K562 (cell line): ENCODE results near the gene MYCBP. TPM values are rescaled to one million over a fixed set of nuclear protein-coding genes. Genes with fewer than 3 reads are reported as not detected.

Experiments used
- ATAC-seq: fragments of 200-7000 bp; cut with Tn5 transposase; 3 replicates; pipeline ENCODE4 v1.9.1; 2020; ENCODE audit warnings: moderate library complexity
- BruUV-seq: library from RNA; stranded (reverse); fragments of 400-500 nt; replicated peaks from 2 replicates; lab custom pipeline; 2021; lab: Mats Ljungman, UMichigan
- CTCF ChIA-PET: fragments of 300-600 bp; formaldehyde crosslinking; extraction: SDS; loops from one replicate; lab custom pipeline; 2021; ENCODE audit warnings: low intra/inter-chr PET ratio; lab: Yijun Ruan, JAX
- POLR2A ChIA-PET: fragments of 300-600, 350-650 bp; sonication (Branson Sonifier 250); formaldehyde crosslinking; extraction: SDS; loops from one replicate; lab custom pipeline; 2021; ENCODE audit warnings: antibody characterized with exemption, inconsistent platforms; lab: Yijun Ruan, JAX
- DNase-seq, 4 experiments: peaks; one replicate each; pipeline versions ENCODE4 v3.0.0 to v3.0.0-alpha.2; 2011 to 2018; ENCODE audit warnings: low spot score in 3 of 4, mixed read lengths in 3 of 4; ENCODE audit errors: extremely low read depth in 1 of 4
- FAIRE-seq: peaks from 2 replicates; lab custom pipeline; 2011; peaks lifted over from hg19 to GRCh38; lab: Jason Lieb, UNC
- H2AFZ ChIP-seq: 2 replicates; pipeline ENCODE4 v1.6.0; 2011; ENCODE audit warnings: low read depth, low read length, control low read depth, inconsistent platforms
- H3K27ac ChIP-seq: fragments of 200-600 bp; 3 replicates; pipeline ENCODE4 v1.8.0; 2011; ENCODE audit warnings: low read depth, mild to moderate bottlenecking, control low read depth, inconsistent platforms, low read length, moderate library complexity, mixed read lengths; ENCODE audit errors: extremely low read depth
- H3K27me3 ChIP-seq, 2 experiments: fragments of 300-600 bp in 1 of 2; 2 replicates in 1 of 2; 3 replicates in 1 of 2; pipeline versions ENCODE4 v1.6.0 to v1.8.0; 2011; ENCODE audit warnings: inconsistent platforms in 2 of 2, low read length in 2 of 2, mild to moderate bottlenecking in 1 of 2, mixed read lengths in 1 of 2, moderate library complexity in 1 of 2; ENCODE audit not compliant: control insufficient read depth in 2 of 2, insufficient read depth in 2 of 2
- H3K36me3 ChIP-seq: fragments of 300-600 bp; 3 replicates; pipeline ENCODE4 v1.8.0; 2011; ENCODE audit warnings: mild to moderate bottlenecking, low read length, inconsistent platforms; ENCODE audit not compliant: control insufficient read depth, insufficient read depth
- H3K4me1 ChIP-seq, 2 experiments: fragments of 200-600 bp in 1 of 2; replicated peaks in 1 of 2; 2 replicates in 1 of 2; 3 replicates in 1 of 2; pipeline versions ENCODE4 v1.5.1 to v1.8.0; 2011; ENCODE audit warnings: inconsistent platforms in 2 of 2, low read length in 2 of 2, mild to moderate bottlenecking in 1 of 2, mixed read lengths in 1 of 2, moderate library complexity in 1 of 2; ENCODE audit not compliant: control insufficient read depth in 2 of 2, insufficient read depth in 2 of 2
- H3K4me2 ChIP-seq: 2 replicates; pipeline ENCODE4 v1.6.1; 2011; ENCODE audit warnings: low read length, control low read depth, inconsistent platforms, mixed read lengths; ENCODE audit not compliant: insufficient read depth
- H3K4me3 ChIP-seq: fragments of 200-600 bp; sonication (generic), shearing (Covaris generic); 2 replicates; pipeline ENCODE4 v1.5.1; 2016; ENCODE audit warnings: control low read depth, inconsistent platforms
- H3K79me2 ChIP-seq: fragments of 200-600 bp; 3 replicates; pipeline ENCODE4 v1.8.0; 2011; ENCODE audit warnings: low read length, inconsistent platforms; ENCODE audit not compliant: control insufficient read depth, insufficient read depth
- H3K9ac ChIP-seq, 2 experiments: 2 replicates each; pipeline versions ENCODE4 v1.6.0 to v1.6.1; 2011; ENCODE audit warnings: low read depth in 2 of 2, low read length in 2 of 2, control low read depth in 1 of 2, inconsistent platforms in 1 of 2, mild to moderate bottlenecking in 1 of 2, mixed read lengths in 1 of 2; ENCODE audit not compliant: insufficient read depth in 1 of 2
- H3K9me1 ChIP-seq: one replicate; pipeline ENCODE4 v1.6.0; 2011; ENCODE audit warnings: inconsistent platforms, mild to moderate bottlenecking, low read length, moderate library complexity; ENCODE audit not compliant: control insufficient read depth, insufficient read depth
- H3K9me3 ChIP-seq: replicated peaks from 2 replicates; pipeline ENCODE4 v1.5.1; 2011; ENCODE audit warnings: low read depth, low read length, inconsistent platforms; ENCODE audit not compliant: control insufficient read depth, insufficient read depth
- H4K20me1 ChIP-seq: replicated peaks from 2 replicates; pipeline ENCODE4 v1.6.1; 2011; ENCODE audit warnings: low read length, inconsistent platforms, mixed read lengths; ENCODE audit not compliant: control insufficient read depth, insufficient read depth
- ATF3 ChIP-seq, 2 experiments: fragments of 450-650 bp in 1 of 2; sonication (generic) in 1 of 2; formaldehyde crosslinking in 1 of 2; IDR thresholded peaks in 1 of 2; conservative IDR thresholded peaks in 1 of 2; 2 replicates each; pipeline versions ENCODE4 v1.6.1 to v1.8.1; 2016 to 2023; ENCODE audit warnings: mild to moderate bottlenecking in 2 of 2, moderate library complexity in 2 of 2, inconsistent platforms in 1 of 2, missing genetic modification reagents in 1 of 2
- FOSL1 ChIP-seq: fragments of 200-800 bp; sonication (Bioruptor generic); conservative IDR thresholded peaks from 2 replicates; pipeline ENCODE4 v1.6.1; 2016; ENCODE audit warnings: missing genetic modification characterization, missing compliant biosample characterization
- HMG20A ChIP-seq: fragments of 450-650 bp; formaldehyde crosslinking; conservative IDR thresholded peaks from 2 replicates; pipeline ENCODE4 v1.4.0; 2020; ENCODE audit warnings: mild to moderate bottlenecking, mixed read lengths
- JUND ChIP-seq, 2 experiments: IDR thresholded peaks; 2 replicates in 1 of 2; 3 replicates in 1 of 2; pipeline ENCODE4 v1.6.1; 2011; ENCODE audit warnings: borderline replicate concordance in 2 of 2, low read depth in 2 of 2, low read length in 2 of 2, improper control_type of control experiment in 1 of 2, missing biosample characterization in 1 of 2, missing genetic modification characterization in 1 of 2, missing genetic modification reagents in 1 of 2
- PHF20 ChIP-seq: fragments of 450-650 bp; IDR thresholded peaks from 2 replicates; pipeline ENCODE4 v1.6.1; 2018; ENCODE audit not compliant: partially characterized antibody
- in situ Hi-C: fragments of 300-500 bp; cut with MboI; formaldehyde crosslinking; loops from 4 replicates; pipeline ENCODE4 v1.15.0; 2018; ENCODE audit warnings: inconsistent platforms, mixed read lengths
- intact Hi-C: fragments of 100-400 bp; cut with micrococcal nuclease; formaldehyde crosslinking; loops from 2 replicates; pipeline ENCODE4 v1.14.2; 2022
- polyA plus RNA-seq, 8 experiments: library from polyadenylated mRNA; depleted of rRNA in 4 of 8; stranded (reverse) in 5 of 8; unstranded in 3 of 8; fragments of >200 nt; fragmentation: Nextera tagmentation in 2 of 8; fragmentation: Illumina TruSeq in 1 of 8; extraction: Ambion mirVana in 2 of 8; extraction: Trizol in 1 of 8; gene quantifications; 2 replicates each; pipeline versions ENCODE4 v1.2.1 to v1.2.3, GENCODE V29; 2011 to 2014; ENCODE audit warnings: inconsistent platforms in 1 of 8, missing spikeins in 1 of 8
- total RNA-seq, 7 experiments: library from RNA; depleted of rRNA in 6 of 7; stranded (reverse); fragments of >200 nt in 6 of 7; fragmentation: Illumina TruSeq in 2 of 7; extraction: Trizol in 2 of 7; gene quantifications; 2 replicates each; pipeline versions ENCODE4 v1.2.1 to v1.2.3, GENCODE V29; 2011 to 2021; ENCODE audit warnings: low replicate concordance in 1 of 7

Gene MYCBP
- total and polyA plus RNA-seq, 9 of the 15 experiments (the other 6 are each of a cell fraction or from before 2014, with no cell fraction given), result 32.3 to 253 (median 72.9) TPM

GRCh38 chr1:38881487-38881886 is 8.3 kb upstream of the MYCBP start, which contains the start of gene GJA9:
TSS of gene GJA9 (minus strand) at chr1:38881587. CDS start at chr1:38876098, 5,489 bp downstream.
- H3K79me2 ChIP-seq, result no peaks in the 10 kb centered on the region
- H3K4me2 ChIP-seq, result no peak within 1 kb of the TSS
- H3K4me1 ChIP-seq, result no peaks in the 10 kb centered on the region; a peak in 1 of 5 replicates
- ChIA-PET POLR2A (interaction anchor here (0.9 to 1.1 kb wide), 2 partner anchors 10 to 11 kb away, joined by 3 to 4 read pairs; no protein-coding TSS in a partner anchor), CTCF (no interaction called here)
- no peak within 1 kb of the TSS for H3K27ac ChIP-seq
- H2AFZ ChIP-seq, result no peak within 1 kb of the TSS
- no peaks in the 10 kb centered on the region for H4K20me1 ChIP-seq
- no peaks in the 10 kb centered on the region for H3K9me3 ChIP-seq
- TF ChIP-seq ATF3 (IDR thresholded peaks at IDR 0.05), result peak; percentile 41; the same call in 1 of the 2 replicates
- no peak for TF ChIP-seq ATF3 (CRISPR knock-in tag; conservative IDR thresholded peaks at IDR 0.05)
- 0 out of 2 replicates have a peak, but pooled peaks have one; percentile 24 for TF ChIP-seq FOSL1 (tag)
- TF ChIP-seq HMG20A (CRISPR knock-in tag), result no peak
- TF ChIP-seq PHF20, result no peak
- TF ChIP-seq JUND (IDR thresholded peaks at IDR 0.05; ENCODE audit: borderline replicate concordance, low read depth, low read length), result no peak
- TF ChIP-seq JUND (tag; IDR thresholded peaks at IDR 0.05; ENCODE audit: borderline replicate concordance, low read depth, low read length), result peak; percentile 26; the same call in 1 of the 3 replicates
- no peak for ATAC-seq
- no peak within 1 kb of the TSS for H3K9ac ChIP-seq
- intact Hi-C loops (no loop called here), in situ Hi-C loops (no loop called here)
- no peak within 1 kb of the TSS for H3K4me3 ChIP-seq
- no peaks in the 10 kb centered on the region for H3K36me3 ChIP-seq
- no peaks in the 10 kb centered on the region for H3K9me1 ChIP-seq
- no TSS peak for BruUV-seq
- FAIRE-seq, result no peak
- H3K27me3 ChIP-seq, result peaks cover 6 to 8% of the 10 kb centered on the region in 2 experiments; a peak in 3 of 5 replicates
- DNase-seq, result no peak
